Thyroid gland (tissue), 4 donors: Measurements from ENCODE around the gene ISLR. TPM values are rescaled to one million over a fixed set of nuclear protein-coding genes. Genes with fewer than 3 reads are reported as not detected.

Experiments
- DNase-seq, 2 donors: peaks; one replicate each; pipeline ENCODE4 v3.0.0-alpha.2; 2019
- H3K27ac ChIP-seq, 3 donors: fragments of 200-600 bp; sonication (generic); 1 replicate in 2 of 3; 2 replicates in 1 of 3; pipeline ENCODE4 v1.5.1; 2016 to 2019; ENCODE audit warnings: mild to moderate bottlenecking in 1 of 3, moderate library complexity in 1 of 3
- H3K27me3 ChIP-seq: fragments of 200-600 bp; sonication (generic); one replicate; pipeline ENCODE4 v1.5.1; 2019
- H3K36me3 ChIP-seq, 2 donors: fragments of 200-600 bp; sonication (generic); one replicate each; pipeline ENCODE4 v1.5.1; 2016 to 2019
- H3K4me1 ChIP-seq, 2 donors: fragments of 200-600 bp; sonication (generic); one replicate each; pipeline ENCODE4 v1.5.1; 2017 to 2019
- H3K4me3 ChIP-seq, 3 donors: fragments of 200-600 bp; sonication (generic); replicated peaks in 1 of 3; 1 replicate in 2 of 3; 2 replicates in 1 of 3; pipeline ENCODE4 v1.5.1; 2016; ENCODE audit warnings: mild to moderate bottlenecking in 1 of 3
- H3K9me3 ChIP-seq: fragments of 200-600 bp; sonication (generic); one replicate; pipeline ENCODE4 v1.5.1; 2017
- POLR2A ChIP-seq, 2 donors: fragments of 450-650 bp; IDR thresholded peaks; one replicate each; pipeline ENCODE4 v1.6.1; 2017; ENCODE audit warnings: antibody characterized with exemption in 2 of 2, mild to moderate bottlenecking in 2 of 2, moderate library complexity in 1 of 2
- WGBS, 2 donors: methylation state at CpG; one replicate each; pipeline ENCODE4 v1.1.5; 2017; 5-methylcytosine and 5-hydroxymethylcytosine counted together
- intact Hi-C: fragments of 100-400 bp; cut with DNase I; formaldehyde crosslinking; loops from one replicate; pipeline ENCODE4 v1.15.1; 2023
- total RNA-seq, 4 donors: library from RNA; depleted of rRNA; stranded (reverse); fragments of >200 nt; gene quantifications; one replicate each; pipeline ENCODE4 v1.2.3, GENCODE V29; 2016
- TF ChIP-seq, protein P1 (sequence below), 6 experiments: fragments of 200-600 bp in 3 of 6; fragments of 450-650 bp in 3 of 6; sonication (generic) in 3 of 6; IDR thresholded peaks; one replicate each; pipeline ENCODE4 v1.5.1; 2016 to 2019; ENCODE audit warnings: antibody characterized with exemption in 6 of 6, mild to moderate bottlenecking in 2 of 6, inconsistent platforms in 1 of 6, moderate library complexity in 1 of 6

The ISLR gene
- total RNA-seq, 4 donors from 2014 or later = 90.8 to 151 (median 97.7) TPM

DNA sequence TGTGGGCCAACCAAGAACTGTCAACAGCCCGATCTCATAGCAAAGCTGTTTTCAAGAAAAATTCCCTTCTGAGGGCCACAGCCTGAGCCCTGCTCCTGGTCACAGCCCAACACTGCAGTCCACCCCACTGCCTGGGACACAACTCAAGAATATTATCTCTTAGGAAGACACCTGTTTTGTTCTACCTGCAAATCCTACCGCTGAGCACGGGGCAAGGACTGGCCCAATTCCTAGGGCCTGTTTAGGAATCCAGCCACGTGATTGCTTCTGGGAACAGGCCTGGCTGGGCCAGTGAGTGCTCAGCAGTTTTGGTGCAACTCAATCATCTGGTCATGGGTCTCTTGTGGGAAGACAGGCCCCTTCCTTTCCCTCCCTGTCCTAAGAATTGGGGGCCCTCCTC is 34.9 kb upstream of the ISLR start:
- no peak for TF ChIP-seq POLR2A (IDR thresholded peaks at IDR 0.05)
- TF ChIP-seq, protein P1, sequence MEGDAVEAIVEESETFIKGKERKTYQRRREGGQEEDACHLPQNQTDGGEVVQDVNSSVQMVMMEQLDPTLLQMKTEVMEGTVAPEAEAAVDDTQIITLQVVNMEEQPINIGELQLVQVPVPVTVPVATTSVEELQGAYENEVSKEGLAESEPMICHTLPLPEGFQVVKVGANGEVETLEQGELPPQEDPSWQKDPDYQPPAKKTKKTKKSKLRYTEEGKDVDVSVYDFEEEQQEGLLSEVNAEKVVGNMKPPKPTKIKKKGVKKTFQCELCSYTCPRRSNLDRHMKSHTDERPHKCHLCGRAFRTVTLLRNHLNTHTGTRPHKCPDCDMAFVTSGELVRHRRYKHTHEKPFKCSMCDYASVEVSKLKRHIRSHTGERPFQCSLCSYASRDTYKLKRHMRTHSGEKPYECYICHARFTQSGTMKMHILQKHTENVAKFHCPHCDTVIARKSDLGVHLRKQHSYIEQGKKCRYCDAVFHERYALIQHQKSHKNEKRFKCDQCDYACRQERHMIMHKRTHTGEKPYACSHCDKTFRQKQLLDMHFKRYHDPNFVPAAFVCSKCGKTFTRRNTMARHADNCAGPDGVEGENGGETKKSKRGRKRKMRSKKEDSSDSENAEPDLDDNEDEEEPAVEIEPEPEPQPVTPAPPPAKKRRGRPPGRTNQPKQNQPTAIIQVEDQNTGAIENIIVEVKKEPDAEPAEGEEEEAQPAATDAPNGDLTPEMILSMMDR (IDR thresholded peaks at IDR 0.05) = no peak
- Histone ChIP-seq H3K4me3 (no peak overlapping the region), H3K27ac (no peak overlapping the region), H3K4me1 (peaks cover 5 to 28% of the 10 kb centered on the region in 2 donors), H3K9me3 (no peaks in the 10 kb centered on the region), H3K36me3 (no peaks in the 10 kb centered on the region), H3K27me3 (no peaks in the 10 kb centered on the region)
- no peak for DNase-seq
- intact Hi-C loops = no loop called here
- WGBS, 2 donors = 85 to 88% methylated on average over 4 of the region's 4 CpGs

DNA sequence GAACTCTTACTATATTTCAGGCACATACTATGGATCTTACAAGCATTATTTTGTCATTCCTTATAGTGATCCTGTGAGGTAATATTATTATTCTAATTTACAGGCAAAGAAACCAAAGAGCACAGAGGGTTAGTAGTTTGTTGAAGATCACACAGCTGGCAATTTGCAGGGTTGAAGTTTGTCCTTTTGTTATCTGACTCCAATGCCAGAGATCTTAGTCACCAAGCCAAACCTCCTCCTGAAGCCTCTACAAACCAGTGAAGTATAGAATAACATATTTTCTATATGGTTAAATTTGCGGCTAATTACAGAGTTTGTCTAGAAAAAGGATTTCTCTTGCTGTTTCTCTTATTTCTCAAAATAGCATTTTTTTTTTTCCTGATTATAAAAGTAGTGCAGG is 31.9 kb upstream of the ISLR start:
- no peaks in the 10 kb centered on the region for H3K27me3 ChIP-seq
- H3K9me3 ChIP-seq = no peaks in the 10 kb centered on the region
- no peak for TF ChIP-seq POLR2A (IDR thresholded peaks at IDR 0.05)
- TF ChIP-seq, protein P1 (IDR thresholded peaks at IDR 0.05) = no peak

DNA sequence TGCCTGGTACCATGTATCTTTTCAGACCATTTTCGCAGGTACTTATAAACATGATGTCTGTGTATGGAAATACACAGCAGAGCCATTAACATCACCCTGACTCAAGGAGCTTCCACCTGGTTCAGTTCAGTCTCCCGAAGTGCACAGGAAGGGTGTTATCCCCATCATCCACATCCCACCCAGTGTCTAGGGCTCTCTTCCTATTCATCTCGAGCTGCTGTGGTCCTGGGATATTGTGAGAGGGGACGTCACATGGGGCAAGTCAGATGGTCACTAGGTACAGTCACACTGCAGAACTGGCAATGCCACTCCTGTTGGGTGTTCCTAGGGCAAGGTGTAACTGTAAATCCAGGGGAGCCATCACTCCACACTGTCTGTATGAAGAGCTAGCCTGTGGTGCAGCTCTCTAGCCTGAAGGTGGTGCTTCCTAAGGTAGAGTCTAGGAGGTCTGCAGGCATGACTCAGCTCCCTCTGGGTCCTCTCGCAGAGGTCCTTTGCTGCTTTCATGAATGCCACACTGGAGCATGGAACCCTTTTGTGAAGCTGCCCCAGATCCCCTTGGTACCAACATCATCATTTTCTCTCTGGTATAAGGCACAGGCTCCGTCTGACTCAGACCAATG is 29.2 kb upstream of the ISLR start:
- Histone ChIP-seq H3K9me3 (no peaks in the 10 kb centered on the region), H3K36me3 (no peaks in the 10 kb centered on the region), H3K4me1 (no peaks in the 10 kb centered on the region), H3K4me3 (no peak overlapping the region), H3K27me3 (no peaks in the 10 kb centered on the region), H3K27ac (no peak overlapping the region)
- no peak for DNase-seq
- WGBS, 2 donors = 78 to 87% methylated on average over 6 of the region's 6 CpGs
- TF ChIP-seq POLR2A (IDR thresholded peaks at IDR 0.05) = no peak
- TF ChIP-seq, protein P1 (IDR thresholded peaks at IDR 0.05) = no peak
- intact Hi-C loops = no loop called here

More for the DNA sequence above, 31.9 kb upstream of the ISLR start:
- no peak for DNase-seq
- peaks cover 5 to 13% of the 10 kb centered on the region in 2 donors for H3K4me1 ChIP-seq
- 94 to 96% methylated on average over 1 of the region's 1 CpG for WGBS, 2 donors
- no peak overlapping the region for H3K4me3 ChIP-seq
- no peaks in the 10 kb centered on the region for H3K36me3 ChIP-seq
- no peak overlapping the region for H3K27ac ChIP-seq
- intact Hi-C loops = no loop called here

DNA sequence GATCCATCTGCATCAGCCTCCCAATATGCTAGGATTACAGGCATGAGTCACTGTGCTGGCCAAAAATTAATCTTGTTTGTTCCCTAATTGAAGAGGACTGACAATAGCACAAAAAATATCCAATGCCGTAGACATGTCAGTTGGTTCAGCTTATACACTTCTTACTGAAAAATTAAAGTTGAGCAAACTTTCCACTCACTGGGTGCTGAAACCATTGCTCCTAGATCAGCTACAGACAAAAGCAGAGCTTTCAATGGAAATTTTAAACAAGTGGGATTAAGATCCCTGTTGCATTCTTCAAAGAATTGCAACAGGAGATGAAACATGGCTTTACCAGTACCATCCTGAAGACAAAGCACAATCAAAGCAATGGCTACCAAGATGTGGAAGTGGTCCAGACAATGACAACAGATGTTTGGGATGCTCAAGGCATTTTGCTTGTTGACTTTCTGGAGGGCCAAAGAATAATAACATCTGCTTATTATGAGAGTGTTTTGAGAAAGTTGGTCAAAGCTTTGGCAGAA is 27.2 kb upstream of the ISLR start:
- no peak for DNase-seq
- intact Hi-C loops = no loop called here
- no peaks in the 10 kb centered on the region for H3K27me3 ChIP-seq
- H3K4me3 ChIP-seq = no peak overlapping the region
- H3K27ac ChIP-seq = no peak overlapping the region
- no peaks in the 10 kb centered on the region for H3K4me1 ChIP-seq
- 80 to 96% methylated on average over 1 of the region's 1 CpG for WGBS, 2 donors
- no peaks in the 10 kb centered on the region for H3K9me3 ChIP-seq
- TF ChIP-seq, protein P1 (IDR thresholded peaks at IDR 0.05) = no peak
- TF ChIP-seq POLR2A (IDR thresholded peaks at IDR 0.05) = no peak
- no peaks in the 10 kb centered on the region for H3K36me3 ChIP-seq

DNA sequence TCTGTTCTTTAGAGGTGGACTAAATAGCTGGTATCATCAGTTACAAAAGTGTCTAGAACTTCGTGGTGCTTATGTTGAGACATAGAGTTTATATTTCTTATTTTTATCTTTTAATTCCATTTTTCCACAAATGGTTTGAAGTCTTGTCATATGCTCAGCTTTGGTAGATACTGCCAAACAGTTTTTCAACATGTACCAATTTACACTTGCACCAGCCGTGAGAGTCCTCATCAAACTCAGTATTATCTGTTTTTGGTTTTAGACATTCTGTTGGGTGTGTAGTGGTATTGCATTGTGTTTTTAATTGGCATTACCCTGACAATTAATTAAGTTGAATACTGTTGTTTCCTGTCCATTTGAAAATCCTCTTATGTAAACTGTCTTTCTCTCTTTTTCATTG is 26.5 kb upstream of the ISLR start:
- intact Hi-C loops = no loop called here
- Histone ChIP-seq H3K27me3 (no peaks in the 10 kb centered on the region), H3K4me3 (no peak overlapping the region), H3K27ac (no peak overlapping the region), H3K9me3 (no peaks in the 10 kb centered on the region), H3K4me1 (no peaks in the 10 kb centered on the region), H3K36me3 (no peaks in the 10 kb centered on the region)
- TF ChIP-seq POLR2A (IDR thresholded peaks at IDR 0.05) = no peak
- 66 to 72% methylated on average over 2 of the region's 2 CpGs for WGBS, 2 donors
- no peak for DNase-seq
